Measurements from ENCODE around the gene GRID2. TPM values are rescaled to one million over a fixed set of nuclear protein-coding genes. Genes with fewer than 3 reads are reported as not detected.

Gene GRID2
- polyA plus RNA-seq, 3 donors, result 3.3 to 6.3 (median 4.8) TPM

GRCh38 chr4:93469560-93469959 is 1165.8 kb downstream of the GRID2 start:
- DNase-seq (ENCODE audit: extremely low read depth in 1 of 11, low read depth in 9 of 11, low spot score in 4 of 11), result no peak

DNA sequence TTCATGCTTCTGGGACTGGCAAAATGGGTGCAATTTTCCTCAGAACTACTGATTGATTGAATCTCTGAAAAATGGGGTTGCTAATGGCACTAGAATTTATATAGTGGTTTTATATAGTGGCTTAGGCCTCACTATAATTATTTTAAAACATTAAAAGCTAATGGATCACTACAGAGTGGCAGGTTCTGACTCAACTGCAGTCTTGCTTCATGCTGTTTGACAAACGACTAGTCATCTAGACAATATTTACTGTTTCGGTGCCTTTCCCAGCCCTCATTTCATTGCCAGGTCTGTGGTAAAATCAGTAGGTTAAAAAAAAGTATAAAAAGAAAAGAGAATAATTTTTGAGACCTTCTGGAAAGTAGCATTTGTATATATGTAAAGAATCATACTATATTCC is 1172.0 kb downstream of the GRID2 start:
- no peak for DNase-seq (ENCODE audit: extremely low read depth in 1 of 11, low read depth in 9 of 11, low spot score in 4 of 11)

DNA sequence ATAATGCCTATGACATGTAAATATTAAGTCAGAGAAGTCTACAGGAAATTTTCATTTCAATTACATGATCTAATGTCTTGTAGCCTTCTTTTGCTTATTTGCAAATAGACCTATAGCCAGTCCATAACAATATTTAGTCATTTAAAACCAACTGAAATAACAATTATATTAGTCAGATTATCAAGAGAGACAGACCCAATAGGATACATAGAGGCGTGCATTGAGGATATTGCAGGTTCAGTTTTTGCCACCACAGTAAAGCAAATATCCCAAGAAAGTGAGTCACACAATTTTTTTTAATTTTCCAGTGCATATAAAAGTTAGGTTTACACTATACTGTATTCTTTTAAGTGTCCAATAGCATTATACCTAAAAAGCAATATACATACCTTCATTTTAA is 1175.0 kb downstream of the GRID2 start:
- no peak for DNase-seq (ENCODE audit: extremely low read depth in 1 of 11, low read depth in 9 of 11, low spot score in 4 of 11)

- no peak for DNase-seq (ENCODE audit: extremely low read depth in 1 of 11, low read depth in 9 of 11, low spot score in 4 of 11)
These were observed 1176.7 kb downstream of the GRID2 start for GRCh38 chr4:93480452-93480851.

GRCh38 chr4:93495346-93495745 is 1191.6 kb downstream of the GRID2 start:
- DNase-seq (ENCODE audit: extremely low read depth in 1 of 11, low read depth in 9 of 11, low spot score in 4 of 11), result no peak

- no peak for DNase-seq (ENCODE audit: extremely low read depth in 1 of 11, low read depth in 9 of 11, low spot score in 4 of 11)
These were observed 1197.5 kb downstream of the GRID2 start for GRCh38 chr4:93501244-93501643.

DNA sequence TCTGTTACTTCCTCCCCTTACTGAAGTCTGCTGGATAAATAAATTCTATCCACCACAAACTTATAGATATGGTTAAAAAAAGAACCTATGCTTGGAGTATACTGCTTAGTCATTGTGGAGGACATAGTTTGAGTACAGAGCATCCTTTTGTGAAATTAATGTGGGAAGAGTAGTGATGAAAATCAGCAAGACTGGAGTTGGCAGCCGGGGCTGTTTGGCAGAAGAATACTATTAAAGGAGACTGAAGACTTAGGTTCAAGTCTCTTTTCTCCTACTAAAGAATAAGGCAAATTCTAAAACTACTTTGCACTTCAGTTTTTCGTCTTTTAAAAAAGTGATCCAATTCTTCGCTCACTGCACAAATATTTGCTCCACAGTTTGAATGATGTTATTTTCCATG is 1198.2 kb downstream of the GRID2 start:
- no peak for DNase-seq (ENCODE audit: extremely low read depth in 1 of 11, low read depth in 9 of 11, low spot score in 4 of 11)

- DNase-seq (ENCODE audit: extremely low read depth in 1 of 11, low read depth in 9 of 11, low spot score in 4 of 11), result no peak
These were observed 1199.2 kb downstream of the GRID2 start for GRCh38 chr4:93502991-93503390.

GRCh38 chr4:93513851-93514250 is 1210.1 kb downstream of the GRID2 start:
- peak in 3 of 11 donors; percentile 6 to 18 (median 15) for DNase-seq (ENCODE audit: extremely low read depth in 1 of 11, low read depth in 9 of 11, low spot score in 4 of 11)

- no peak for DNase-seq (ENCODE audit: extremely low read depth in 1 of 11, low read depth in 9 of 11, low spot score in 4 of 11)
These were observed 1211.4 kb downstream of the GRID2 start for GRCh38 chr4:93515208-93515607.

DNA sequence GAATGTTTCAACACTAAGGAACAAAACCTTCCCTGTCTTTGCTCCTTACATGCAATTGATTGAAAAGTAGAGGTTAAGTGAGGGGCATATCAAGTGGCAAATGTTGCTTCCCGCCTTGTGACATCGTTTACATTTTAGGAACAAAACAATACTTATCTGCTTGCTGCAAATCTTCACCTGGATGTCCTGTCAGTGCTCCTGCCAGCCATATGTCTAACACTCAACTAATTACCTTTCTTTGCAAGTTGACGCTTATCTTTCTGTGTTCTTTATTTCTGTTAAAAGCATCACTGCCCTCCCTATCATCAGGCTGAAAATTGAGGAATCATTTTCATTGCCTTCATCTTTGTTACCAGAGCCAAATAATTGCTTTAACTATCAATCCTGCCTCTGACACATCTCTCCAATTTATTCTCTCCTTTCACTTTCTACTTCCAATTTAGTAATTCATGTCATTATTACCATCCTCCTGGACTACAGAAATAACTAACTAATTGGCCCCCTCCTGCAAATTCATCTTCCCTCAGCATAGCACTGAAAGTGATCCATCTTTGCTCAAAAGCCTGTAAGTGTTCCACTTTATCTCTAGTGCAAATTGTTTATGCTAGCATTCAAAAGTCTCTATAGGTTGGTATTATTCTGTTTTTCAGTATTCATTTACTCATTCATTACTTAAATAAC is 1226.1 kb downstream of the GRID2 start:
- no peak for DNase-seq (ENCODE audit: extremely low read depth in 1 of 11, low read depth in 9 of 11, low spot score in 4 of 11)

GRCh38 chr4:93532234-93532633 is 1228.5 kb downstream of the GRID2 start:
- no peak for DNase-seq (ENCODE audit: extremely low read depth in 1 of 11, low read depth in 9 of 11, low spot score in 4 of 11)

- no peak for DNase-seq (ENCODE audit: extremely low read depth in 1 of 11, low read depth in 9 of 11, low spot score in 4 of 11)
These were observed 1236.8 kb downstream of the GRID2 start for GRCh38 chr4:93540562-93540961.

DNA sequence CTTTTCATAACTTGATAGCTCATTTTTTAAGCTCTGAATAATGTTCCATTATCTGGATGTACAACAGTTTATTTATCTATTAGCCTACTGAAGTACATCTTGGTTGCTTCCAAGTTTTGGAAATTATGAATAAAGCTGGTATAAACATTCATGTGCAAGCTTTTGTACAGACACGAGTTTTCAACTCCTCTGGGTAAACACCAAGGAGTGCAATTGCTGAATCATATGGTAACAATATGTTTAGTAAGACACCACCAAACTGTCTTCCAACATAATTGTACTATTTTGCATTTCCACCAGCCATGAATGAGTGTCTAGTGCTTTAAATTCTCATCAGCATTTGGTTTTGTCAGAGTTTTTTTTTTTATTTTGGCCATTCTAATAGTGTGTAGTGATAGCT is 1258.1 kb downstream of the GRID2 start:
- no peak for DNase-seq (ENCODE audit: extremely low read depth in 1 of 11, low read depth in 9 of 11, low spot score in 4 of 11)

DNA sequence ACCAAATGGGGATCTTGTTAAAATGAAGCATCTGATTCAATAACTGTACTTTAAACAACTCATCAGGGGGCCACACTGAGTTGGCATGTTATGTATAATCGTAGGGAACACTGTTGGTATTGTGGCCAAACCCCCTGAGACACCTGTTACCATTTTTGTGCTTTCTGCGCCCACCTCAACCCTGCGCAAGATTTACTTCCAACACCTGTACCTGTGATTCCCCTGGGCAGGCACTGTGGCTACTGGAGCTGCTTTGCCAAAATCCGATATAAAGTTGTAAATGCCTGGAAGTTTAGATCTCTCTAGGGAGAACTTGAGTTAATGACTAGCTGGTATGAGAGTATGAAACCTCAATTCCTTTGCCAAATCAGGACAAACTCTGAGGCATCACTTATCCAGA is 1265.0 kb downstream of the GRID2 start:
- DNase-seq (ENCODE audit: extremely low read depth in 1 of 11, low read depth in 9 of 11, low spot score in 4 of 11), result no peak

- no peak for DNase-seq (ENCODE audit: extremely low read depth in 1 of 11, low read depth in 9 of 11, low spot score in 4 of 11)
These were observed 1269.5 kb downstream of the GRID2 start for GRCh38 chr4:93573285-93573684.

DNA sequence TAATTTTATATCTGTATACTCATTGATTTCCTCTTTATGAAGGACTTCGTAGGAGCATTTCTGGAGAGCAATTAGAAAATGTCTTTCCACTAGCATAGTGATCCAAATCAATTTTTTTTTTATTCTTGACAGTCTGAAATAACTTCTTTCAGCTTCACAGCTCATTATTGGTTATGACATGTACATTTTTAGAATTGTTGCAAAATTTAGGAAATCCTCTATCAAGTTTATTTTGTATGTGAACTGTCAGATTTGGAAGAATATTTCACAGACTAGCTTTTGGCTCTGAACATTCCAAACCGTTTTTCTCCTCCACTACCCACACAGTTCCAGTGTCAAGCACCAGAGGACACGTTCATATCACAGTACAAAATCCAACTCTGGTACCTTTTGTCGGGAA is 1275.2 kb downstream of the GRID2 start:
- no peak for DNase-seq (ENCODE audit: extremely low read depth in 1 of 11, low read depth in 9 of 11, low spot score in 4 of 11)

DNA sequence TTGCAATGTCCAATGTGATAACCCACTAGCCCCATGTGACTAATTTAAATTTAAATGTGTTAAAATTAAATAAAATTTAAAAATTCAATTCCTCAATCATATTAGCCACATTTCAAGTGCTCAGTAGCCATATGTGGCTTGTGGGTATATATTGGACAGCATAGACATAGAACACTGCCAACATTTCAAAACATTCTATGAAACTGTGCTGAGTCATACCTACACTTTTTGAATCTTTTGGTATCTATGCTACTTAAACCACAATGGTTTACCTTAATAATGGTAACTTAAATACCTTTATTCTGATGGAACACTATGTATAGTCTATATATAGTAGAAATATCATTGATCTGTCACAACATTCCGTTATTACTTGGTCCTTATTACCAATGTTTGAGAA is 1301.4 kb downstream of the GRID2 start:
- DNase-seq (ENCODE audit: extremely low read depth in 1 of 11, low read depth in 9 of 11, low spot score in 4 of 11), result no peak

GRCh38 chr4:93617606-93618005 is 1313.8 kb downstream of the GRID2 start:
- no peak for DNase-seq (ENCODE audit: extremely low read depth in 1 of 11, low read depth in 9 of 11, low spot score in 4 of 11)

GRCh38 chr4:93633721-93634120 is 1330.0 kb downstream of the GRID2 start:
- DNase-seq (ENCODE audit: extremely low read depth in 1 of 11, low read depth in 9 of 11, low spot score in 4 of 11), result no peak

DNA sequence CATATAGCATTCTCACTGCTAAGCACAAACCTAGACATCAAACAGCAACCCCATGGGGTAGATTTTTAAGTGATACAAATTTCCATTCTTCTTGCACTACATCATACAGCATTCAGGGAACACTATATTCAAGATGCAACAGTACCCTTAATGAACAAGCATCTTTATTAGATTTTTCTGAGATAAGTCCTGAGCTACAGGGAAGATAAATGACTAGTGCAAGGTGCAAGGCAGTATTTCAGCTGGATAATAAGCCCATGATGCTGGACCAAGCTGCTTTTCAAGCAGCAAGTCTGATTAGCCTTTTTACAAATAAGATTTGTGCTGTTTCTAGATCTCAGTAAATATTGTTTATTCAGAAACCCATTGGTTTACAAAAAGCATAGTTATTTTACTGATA is 1332.2 kb downstream of the GRID2 start:
- DNase-seq (ENCODE audit: extremely low read depth in 1 of 11, low read depth in 9 of 11, low spot score in 4 of 11), result peak in 2 of 11 donors; percentile 1 to 24

Data from renal cortex interstitium (tissue), 11 donors.